Measurements from ENCODE around the gene MAML2.

The MAML2 gene

DNA sequence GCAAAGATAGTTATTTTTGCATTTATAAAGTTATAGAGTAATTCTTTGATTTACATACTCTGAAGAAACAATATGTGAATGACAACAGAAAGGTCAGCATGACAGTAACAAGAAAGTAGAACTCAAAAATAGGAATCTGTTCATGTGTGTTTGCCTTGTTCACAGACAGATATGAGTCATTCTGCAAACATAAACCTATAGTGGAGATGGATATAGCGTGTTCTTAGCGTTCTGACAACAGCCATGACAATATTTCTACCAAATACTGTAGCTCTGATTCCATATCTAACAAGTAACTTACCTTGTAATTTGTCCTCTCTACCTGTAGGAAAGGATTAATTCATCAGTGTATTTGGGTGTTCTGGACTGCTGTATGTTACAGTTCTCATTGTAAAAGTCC, 210.6 kb downstream of the MAML2 start:
- no peak for DNase-seq (ENCODE audit: low spot score)
- Histone ChIP-seq H3K27ac (no peak overlapping the region), H3K4me3 (no peak overlapping the region)
- TF ChIP-seq, protein P1, sequence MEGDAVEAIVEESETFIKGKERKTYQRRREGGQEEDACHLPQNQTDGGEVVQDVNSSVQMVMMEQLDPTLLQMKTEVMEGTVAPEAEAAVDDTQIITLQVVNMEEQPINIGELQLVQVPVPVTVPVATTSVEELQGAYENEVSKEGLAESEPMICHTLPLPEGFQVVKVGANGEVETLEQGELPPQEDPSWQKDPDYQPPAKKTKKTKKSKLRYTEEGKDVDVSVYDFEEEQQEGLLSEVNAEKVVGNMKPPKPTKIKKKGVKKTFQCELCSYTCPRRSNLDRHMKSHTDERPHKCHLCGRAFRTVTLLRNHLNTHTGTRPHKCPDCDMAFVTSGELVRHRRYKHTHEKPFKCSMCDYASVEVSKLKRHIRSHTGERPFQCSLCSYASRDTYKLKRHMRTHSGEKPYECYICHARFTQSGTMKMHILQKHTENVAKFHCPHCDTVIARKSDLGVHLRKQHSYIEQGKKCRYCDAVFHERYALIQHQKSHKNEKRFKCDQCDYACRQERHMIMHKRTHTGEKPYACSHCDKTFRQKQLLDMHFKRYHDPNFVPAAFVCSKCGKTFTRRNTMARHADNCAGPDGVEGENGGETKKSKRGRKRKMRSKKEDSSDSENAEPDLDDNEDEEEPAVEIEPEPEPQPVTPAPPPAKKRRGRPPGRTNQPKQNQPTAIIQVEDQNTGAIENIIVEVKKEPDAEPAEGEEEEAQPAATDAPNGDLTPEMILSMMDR (IDR thresholded peaks at IDR 0.05) = no peak

DNA sequence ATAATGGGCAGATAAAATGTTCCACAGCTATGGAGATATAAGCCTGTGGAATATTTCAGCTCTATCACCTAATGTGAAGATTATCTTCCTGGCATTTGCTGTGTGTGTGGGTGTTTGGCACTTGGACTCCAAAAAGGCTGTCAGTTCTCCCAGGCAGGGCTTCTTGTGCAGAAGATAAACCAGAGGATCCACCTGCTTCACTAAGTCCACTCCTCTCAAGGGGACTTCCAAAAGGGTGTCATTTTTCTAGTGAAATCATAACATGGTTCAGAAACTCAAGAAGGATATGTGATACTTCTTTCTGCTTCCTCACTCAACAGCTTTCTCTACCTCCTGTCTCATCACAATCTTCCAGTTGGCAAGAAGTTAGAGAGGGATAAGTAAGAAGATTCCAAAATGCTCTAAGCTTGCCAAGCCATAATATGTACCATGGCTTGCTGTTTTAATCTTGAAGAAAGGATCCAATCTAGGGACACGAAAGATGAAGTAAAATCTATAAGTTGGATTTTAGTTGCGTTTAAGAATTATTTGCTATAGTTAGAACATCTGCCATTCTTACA, 212.9 kb downstream of the MAML2 start:
- H3K27ac ChIP-seq = no peak overlapping the region
- TF ChIP-seq, protein P1 (IDR thresholded peaks at IDR 0.05) = no peak
- no peak for DNase-seq (ENCODE audit: low spot score)

DNA sequence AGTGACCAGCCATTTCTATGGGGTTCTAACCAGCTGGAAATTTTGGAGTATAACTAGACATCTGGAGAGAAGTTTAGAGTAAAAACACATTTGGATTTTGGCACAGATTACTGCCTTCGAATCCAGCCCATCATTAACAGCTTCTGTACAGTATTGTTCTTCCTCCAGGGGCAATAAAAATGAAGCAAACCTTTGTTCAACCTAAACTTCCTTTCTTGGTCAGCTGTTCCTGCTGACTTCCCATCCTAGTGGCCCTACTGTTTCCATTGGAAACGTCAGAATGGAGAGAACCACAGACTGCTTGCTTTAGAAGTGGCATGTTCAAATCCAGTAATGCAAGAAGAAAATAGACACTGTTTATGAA, 215.4 kb downstream of the MAML2 start:
- Histone ChIP-seq H3K27ac (no peak overlapping the region), H3K4me3 (no peak overlapping the region)
- DNase-seq (ENCODE audit: low spot score) = no peak
- TF ChIP-seq, protein P1 (IDR thresholded peaks at IDR 0.05) = no peak

More for the DNA sequence above, 212.9 kb downstream of the MAML2 start:
- H3K4me3 ChIP-seq = no peak overlapping the region

DNA sequence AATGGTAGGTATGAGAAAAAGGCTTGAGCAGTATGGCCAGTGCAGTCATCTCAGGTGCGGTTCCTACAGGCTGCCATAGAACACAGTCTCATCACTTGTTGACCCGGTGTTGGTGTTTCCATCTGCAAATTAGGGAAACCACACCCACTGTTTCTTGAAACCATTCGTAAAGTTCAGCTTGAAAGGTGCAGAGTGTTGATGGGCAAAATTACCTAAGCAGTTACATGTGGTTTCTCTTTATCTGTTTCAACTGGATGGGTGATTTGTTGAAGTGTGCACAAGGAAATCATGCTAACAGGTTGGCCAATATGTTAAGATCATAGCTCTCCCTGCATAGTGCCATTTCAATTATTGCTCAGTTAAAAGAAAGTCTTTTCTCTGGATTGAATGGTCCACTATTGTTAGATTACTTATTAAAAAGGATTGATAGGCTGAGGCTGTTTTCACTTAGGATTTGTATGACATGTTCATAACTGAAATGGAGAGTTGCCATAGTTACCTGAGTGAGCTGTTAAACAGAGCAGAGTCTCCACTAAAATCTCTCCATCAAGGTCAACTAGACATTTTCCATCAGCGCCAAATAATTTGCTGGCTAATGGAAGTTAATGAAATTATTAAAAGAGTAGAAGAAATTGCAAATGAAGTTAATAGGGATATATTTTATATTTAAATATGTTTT, 215.9 kb downstream of the MAML2 start:
- DNase-seq (ENCODE audit: low spot score) = no peak
- Histone ChIP-seq H3K27ac (no peak overlapping the region), H3K4me3 (no peak overlapping the region)
- TF ChIP-seq, protein P1 (IDR thresholded peaks at IDR 0.05) = no peak

DNA sequence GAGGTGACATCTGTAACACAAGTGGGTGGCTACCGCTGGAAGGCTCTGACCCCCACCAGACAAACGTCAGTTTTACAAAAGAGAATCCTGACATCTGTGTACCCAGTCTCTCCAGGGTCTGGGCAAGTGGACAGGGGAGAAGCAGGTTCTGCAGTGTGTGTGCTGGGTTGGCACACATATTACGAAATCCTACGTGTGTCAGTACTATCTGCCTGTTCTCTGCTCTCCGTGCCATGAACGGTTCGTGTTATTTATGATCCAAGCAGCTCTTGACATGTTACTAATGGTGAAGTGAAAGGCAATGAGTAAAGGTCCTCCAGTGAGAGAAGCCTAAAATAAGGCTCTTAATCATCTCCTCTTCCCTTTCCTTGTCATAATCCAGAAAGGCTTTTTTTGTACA, 217.6 kb downstream of the MAML2 start:
- Histone ChIP-seq H3K27ac (no peak overlapping the region), H3K4me3 (no peak overlapping the region)
- DNase-seq (ENCODE audit: low spot score) = no peak
- TF ChIP-seq, protein P1 (IDR thresholded peaks at IDR 0.05) = no peak

GRCh38 chr11:96124155-96124554, 218.8 kb downstream of the MAML2 start:
- TF ChIP-seq, protein P1 (IDR thresholded peaks at IDR 0.05) = no peak
- Histone ChIP-seq H3K4me3 (no peak overlapping the region), H3K27ac (no peak overlapping the region)
- DNase-seq (ENCODE audit: low spot score) = no peak

DNA sequence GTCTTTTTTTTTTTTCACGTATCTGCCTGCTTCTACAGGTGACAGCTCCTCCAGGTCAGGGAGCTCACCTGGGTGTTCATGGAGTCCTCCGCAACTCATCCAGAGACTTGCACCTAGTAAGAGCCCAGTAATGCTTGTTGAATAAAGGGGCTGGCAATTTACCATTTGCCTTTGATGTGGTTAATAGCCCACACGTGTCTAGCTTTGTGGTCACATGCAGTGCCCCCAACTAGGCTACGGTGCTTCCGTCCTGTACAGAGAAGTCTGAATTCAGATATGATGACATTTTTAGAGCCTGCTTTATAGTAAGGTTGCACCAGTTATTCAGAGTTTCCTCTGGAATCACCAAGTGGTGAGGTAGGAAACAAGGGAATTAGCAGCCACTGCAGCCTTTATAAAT, 219.7 kb downstream of the MAML2 start:
- no peak for DNase-seq (ENCODE audit: low spot score)
- Histone ChIP-seq H3K4me3 (no peak overlapping the region), H3K27ac (no peak overlapping the region)
- TF ChIP-seq, protein P1 (IDR thresholded peaks at IDR 0.05) = no peak

Data from coronary artery (tissue), 2 donors.